Activated T-helper 1 cell treated with anti-CD3 and anti-CD28 coated beads, Interleukin-12 subunit alpha, Interleukin-12 subunit beta, Interleukin-2, Interleukin-4 antibody, amounts not matched to agents 30 ng/mL and 10 ng/mL and 1 ng/mL, durations not matched to agents 14 hours and 24 hours and 36 hours (primary cell): ENCODE data around the gene RANBP17. TPM values are rescaled to one million over a fixed set of nuclear protein-coding genes. Genes with fewer than 3 reads are reported as not detected.
"Not testable (repeated sequence)": the region's sequence is repeated elsewhere in the genome, so short reads cannot be mapped to it uniquely, and the experiment has no call there.

Source experiments
- DNase-seq: peaks from one replicate; pipeline ENCODE4 v3.0.0; 2021; ENCODE audit warnings: low spot score
- H3K27ac Mint-ChIP-seq: one replicate; pipeline ENCODE4 v1.8.0; 2021; ENCODE audit warnings: mild to moderate bottlenecking, mixed read lengths
- H3K27me3 Mint-ChIP-seq: one replicate; pipeline ENCODE4 v1.8.0; 2022; ENCODE audit warnings: mild to moderate bottlenecking, moderate library complexity, mixed read lengths; ENCODE audit not compliant: insufficient read depth
- H3K36me3 Mint-ChIP-seq: one replicate; pipeline ENCODE4 v1.8.0; 2021; ENCODE audit warnings: low read depth, mixed read lengths
- H3K4me1 Mint-ChIP-seq: one replicate; pipeline ENCODE4 v1.8.0; 2021; ENCODE audit warnings: low read depth, mixed read lengths
- H3K4me3 Mint-ChIP-seq: one replicate; pipeline ENCODE4 v1.8.0; 2021; ENCODE audit warnings: mild to moderate bottlenecking, moderate library complexity, mixed read lengths
- H3K9me3 Mint-ChIP-seq: one replicate; pipeline ENCODE4 v1.8.0; 2021; ENCODE audit warnings: mixed read lengths
- intact Hi-C: fragments of 100-400 bp; cut with micrococcal nuclease; formaldehyde crosslinking; loops from one replicate; pipeline ENCODE4 v1.15.1; 2024
- total RNA-seq: library from RNA; stranded (reverse); gene quantifications from 2 replicates; pipeline ENCODE4 v1.2.3, GENCODE V29; 2022

Gene RANBP17
- total RNA-seq, 1 donor from 2014 or later = not detected

GRCh38 chr5:170993476-170993875 lies 131.7 kb downstream of the RANBP17 start:
- Mint-ChIP-seq H3K27ac (no peak overlapping the region), H3K9me3 (no peaks in the 10 kb centered on the region)

GRCh38 chr5:171010086-171010485 lies 148.3 kb downstream of the RANBP17 start:
- intact Hi-C loops = no loop called here
- no peaks in the 10 kb centered on the region for H3K36me3 Mint-ChIP-seq
- H3K27me3 Mint-ChIP-seq = no peaks in the 10 kb centered on the region
- DNase-seq = no peak
- H3K4me1 Mint-ChIP-seq = no peaks in the 10 kb centered on the region
- H3K9me3 Mint-ChIP-seq = no peaks in the 10 kb centered on the region
- no peak overlapping the region for H3K27ac Mint-ChIP-seq
- H3K4me3 Mint-ChIP-seq = no peak overlapping the region

More at GRCh38 chr5:170993476-170993875, 131.7 kb downstream of the RANBP17 start:
- Mint-ChIP-seq H3K4me1 (no peaks in the 10 kb centered on the region), H3K36me3 (no peaks in the 10 kb centered on the region), H3K27me3 (no peaks in the 10 kb centered on the region), H3K4me3 (no peak overlapping the region)
- intact Hi-C loops = no loop called here
- no peak for DNase-seq

- H3K27ac Mint-ChIP-seq = no peak overlapping the region
- DNase-seq = no peak
- intact Hi-C loops = no loop called here
- no peaks in the 10 kb centered on the region for H3K36me3 Mint-ChIP-seq
- no peaks in the 10 kb centered on the region for H3K9me3 Mint-ChIP-seq
- no peaks in the 10 kb centered on the region for H3K4me1 Mint-ChIP-seq
- no peak overlapping the region for H3K4me3 Mint-ChIP-seq
- no peaks in the 10 kb centered on the region for H3K27me3 Mint-ChIP-seq
Measured at GRCh38 chr5:171010816-171011215, 149.0 kb downstream of the RANBP17 start.

GRCh38 chr5:171023508-171023907 lies 161.7 kb downstream of the RANBP17 start:
- Mint-ChIP-seq H3K27me3 (no peaks in the 10 kb centered on the region), H3K27ac (no peak overlapping the region), H3K36me3 (no peaks in the 10 kb centered on the region), H3K9me3 (no peaks in the 10 kb centered on the region), H3K4me1 (no peaks in the 10 kb centered on the region), H3K4me3 (no peak overlapping the region)
- no peak for DNase-seq
- intact Hi-C loops = no loop called here

GRCh38 chr5:171024084-171024483 lies 162.3 kb downstream of the RANBP17 start:
- H3K27ac Mint-ChIP-seq = no peak overlapping the region
- no peaks in the 10 kb centered on the region for H3K36me3 Mint-ChIP-seq
- DNase-seq = no peak
- intact Hi-C loops = no loop called here
- no peak overlapping the region for H3K4me3 Mint-ChIP-seq
- H3K4me1 Mint-ChIP-seq = no peaks in the 10 kb centered on the region
- H3K9me3 Mint-ChIP-seq = no peaks in the 10 kb centered on the region
- H3K27me3 Mint-ChIP-seq = peaks cover 2% of the 10 kb centered on the region

- no peak overlapping the region for H3K4me3 Mint-ChIP-seq
- H3K36me3 Mint-ChIP-seq = no peaks in the 10 kb centered on the region
- no peaks in the 10 kb centered on the region for H3K9me3 Mint-ChIP-seq
- peaks cover 2% of the 10 kb centered on the region for H3K27me3 Mint-ChIP-seq
- DNase-seq = no peak
- intact Hi-C loops = no loop called here
- no peaks in the 10 kb centered on the region for H3K4me1 Mint-ChIP-seq
- H3K27ac Mint-ChIP-seq = no peak overlapping the region
Measured at GRCh38 chr5:171029401-171029800, 167.6 kb downstream of the RANBP17 start.

- intact Hi-C loops = no loop called here
- no peak overlapping the region for H3K27ac Mint-ChIP-seq
- H3K4me3 Mint-ChIP-seq = no peak overlapping the region
- DNase-seq = no peak
- no peaks in the 10 kb centered on the region for H3K9me3 Mint-ChIP-seq
- peaks cover 2% of the 10 kb centered on the region for H3K27me3 Mint-ChIP-seq
- no peaks in the 10 kb centered on the region for H3K4me1 Mint-ChIP-seq
- no peaks in the 10 kb centered on the region for H3K36me3 Mint-ChIP-seq
Measured at GRCh38 chr5:171031977-171032376, 170.2 kb downstream of the RANBP17 start.

GRCh38 chr5:171032435-171032973 lies 170.7 kb downstream of the RANBP17 start:
- Mint-ChIP-seq H3K27ac (no peak overlapping the region), H3K36me3 (no peaks in the 10 kb centered on the region), H3K4me1 (no peaks in the 10 kb centered on the region), H3K4me3 (no peak overlapping the region), H3K9me3 (no peaks in the 10 kb centered on the region), H3K27me3 (peaks cover 2% of the 10 kb centered on the region)
- no peak for DNase-seq
- intact Hi-C loops = no loop called here

GRCh38 chr5:171041893-171042292 lies 180.1 kb downstream of the RANBP17 start:
- intact Hi-C loops, H3K4me1 Mint-ChIP-seq, H3K9me3 Mint-ChIP-seq, H3K4me3 Mint-ChIP-seq, DNase-seq, H3K27ac Mint-ChIP-seq, H3K36me3 Mint-ChIP-seq, H3K27me3 Mint-ChIP-seq: not testable (repeated sequence)

- peaks cover 10% of the 10 kb centered on the region for H3K9me3 Mint-ChIP-seq
- H3K27me3 Mint-ChIP-seq = no peaks in the 10 kb centered on the region
- no peak for DNase-seq
- H3K27ac Mint-ChIP-seq = no peak overlapping the region
- no peak overlapping the region for H3K4me3 Mint-ChIP-seq
- H3K4me1 Mint-ChIP-seq = no peaks in the 10 kb centered on the region
- no peaks in the 10 kb centered on the region for H3K36me3 Mint-ChIP-seq
- intact Hi-C loops = no loop called here
Measured at GRCh38 chr5:171050916-171051315, 189.1 kb downstream of the RANBP17 start.

GRCh38 chr5:171055875-171056454 lies 194.1 kb downstream of the RANBP17 start:
- no peak for DNase-seq
- Mint-ChIP-seq H3K4me3 (no peak overlapping the region), H3K27me3 (no peaks in the 10 kb centered on the region), H3K36me3 (no peaks in the 10 kb centered on the region), H3K9me3 (peaks cover 15% of the 10 kb centered on the region), H3K27ac (no peak overlapping the region), H3K4me1 (no peaks in the 10 kb centered on the region)
- intact Hi-C loops = no loop called here

GRCh38 chr5:171067540-171068130 lies 205.8 kb downstream of the RANBP17 start:
- Mint-ChIP-seq H3K4me1 (no peaks in the 10 kb centered on the region), H3K9me3 (peaks cover 23% of the 10 kb centered on the region), H3K4me3 (no peak overlapping the region), H3K27me3 (no peaks in the 10 kb centered on the region), H3K27ac (no peak overlapping the region), H3K36me3 (no peaks in the 10 kb centered on the region)
- intact Hi-C loops = no loop called here
- DNase-seq = no peak

- H3K36me3 Mint-ChIP-seq = no peaks in the 10 kb centered on the region
- no peaks in the 10 kb centered on the region for H3K27me3 Mint-ChIP-seq
- no peak for DNase-seq
- H3K27ac Mint-ChIP-seq = no peak overlapping the region
- no peaks in the 10 kb centered on the region for H3K9me3 Mint-ChIP-seq
- intact Hi-C loops = no loop called here
- H3K4me1 Mint-ChIP-seq = no peaks in the 10 kb centered on the region
- no peak overlapping the region for H3K4me3 Mint-ChIP-seq
Measured at GRCh38 chr5:171074747-171075146, 212.9 kb downstream of the RANBP17 start.
